ENCODE results near the gene MOV10L1.

DNA sequence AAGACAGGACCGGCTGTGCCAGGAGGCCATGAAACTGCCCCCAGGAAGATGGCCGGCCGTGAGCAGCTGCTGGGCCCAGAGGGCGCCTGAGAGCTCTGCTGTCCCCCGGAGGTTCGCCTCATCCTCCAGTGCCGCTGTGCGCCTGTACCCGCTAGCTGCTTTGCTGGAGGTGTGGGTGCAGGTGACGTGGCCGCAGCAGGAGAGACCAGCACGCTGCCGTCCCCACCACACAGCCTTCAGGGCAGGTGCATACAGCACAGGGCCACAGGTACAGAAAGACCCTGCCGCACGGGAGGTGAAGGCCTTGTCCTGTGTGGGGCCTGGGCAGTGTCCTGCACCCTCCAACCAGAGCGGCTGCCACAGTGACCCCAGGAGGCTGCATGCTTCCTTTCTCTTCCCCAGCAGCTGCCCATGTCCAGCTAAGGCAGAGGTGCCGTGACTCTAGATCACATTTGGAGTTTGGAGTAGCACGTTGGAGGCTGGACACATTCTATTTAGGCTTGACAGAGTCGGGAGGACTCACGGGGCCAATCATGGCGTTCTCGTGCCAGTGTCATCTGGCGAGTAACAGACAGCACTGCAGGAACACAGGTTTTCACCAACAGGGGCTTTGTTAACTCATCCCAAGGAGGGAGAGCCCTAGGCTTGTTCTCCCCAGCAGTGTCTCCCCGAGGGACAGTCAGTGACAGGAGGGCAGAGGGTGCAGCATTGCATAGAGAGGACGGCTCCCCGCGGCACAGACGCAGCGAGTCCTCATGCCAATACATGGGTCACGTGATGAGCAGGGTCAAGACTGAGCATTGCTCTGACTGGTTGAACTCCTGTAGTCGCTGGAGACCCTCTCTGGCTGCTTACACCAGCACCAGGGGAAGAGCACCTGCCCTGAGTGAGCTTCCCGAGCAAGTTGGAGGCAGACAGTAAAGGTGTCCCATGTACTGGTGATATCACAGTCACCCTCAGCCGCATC lies 62.0 kb downstream of the MOV10L1 start:
- TF ChIP-seq CTCF (IDR thresholded peaks at IDR 0.05; ENCODE audit: low read depth, low read length) (no peak), EZH2phosphoT487 (IDR thresholded peaks at IDR 0.05; ENCODE audit: low read depth) (no peak)
